Measurements from ENCODE around the gene GIPC2. TPM values are rescaled to one million over a fixed set of nuclear protein-coding genes. Genes with fewer than 3 reads are reported as not detected.
"Not testable (repeated sequence)": the region's sequence is repeated elsewhere in the genome, so short reads cannot be mapped to it uniquely, and the experiment has no call there.

GIPC2 gene
- total RNA-seq, 5 donors from 2014 or later (not counting 1 experiment from before 2014, with no cell fraction given), result 0.09 to 0.19 (median 0.16) TPM

DNA sequence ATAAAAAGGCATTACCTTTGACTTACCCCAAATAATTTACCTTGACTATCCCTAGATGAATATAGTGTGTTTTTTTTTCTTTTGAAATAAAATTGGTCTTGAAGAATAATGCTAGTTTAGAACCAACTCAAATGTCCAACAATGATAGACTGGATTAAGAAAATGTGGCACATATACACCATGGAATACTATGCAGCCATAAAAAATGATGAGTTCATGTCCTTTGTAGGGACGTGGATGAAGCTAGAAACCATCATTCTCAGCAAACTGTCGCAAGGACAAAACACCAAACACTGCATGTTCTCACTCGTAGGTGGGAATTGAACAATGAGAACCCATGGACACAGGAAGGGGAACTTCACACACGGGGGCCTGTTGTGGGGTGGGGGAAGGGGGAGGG is 63.9 kb downstream of the GIPC2 start:
- H3K4me1 Mint-ChIP-seq; H3K27me3 Mint-ChIP-seq; H3K9me3 Mint-ChIP-seq; POLR2A ChIA-PET; CTCF ChIA-PET; H3K27ac ChIP-seq (ENCODE audit: low read length); H3K4me1 ChIP-seq (ENCODE audit: control insufficient read depth in 1 of 2, extremely low read depth in 1 of 2, insufficient read depth in 2 of 2, low read length in 2 of 2); H3K4me3 ChIP-seq (ENCODE audit: control insufficient read depth in 1 of 2, extremely low read depth in 1 of 2, low read length in 1 of 2); H3K36me3 ChIP-seq (ENCODE audit: control insufficient read depth in 2 of 2, extremely low read depth in 1 of 2, insufficient read depth in 1 of 2, low read length in 1 of 2); ATAC-seq (replicated peaks in 1 of 4); H3K9me3 ChIP-seq; H3K36me3 Mint-ChIP-seq; DNase-seq; H3K27me3 ChIP-seq (replicated peaks in 1 of 2; ENCODE audit: control insufficient read depth in 2 of 2, extremely low read depth in 1 of 2, insufficient read depth in 2 of 2, low read length in 1 of 2); H3K27ac Mint-ChIP-seq; H3K4me3 Mint-ChIP-seq: not testable (repeated sequence)
- WGBS (ENCODE audit: insufficient coverage), result no CpG with 5 or more reads among the region's 4 CpGs

DNA sequence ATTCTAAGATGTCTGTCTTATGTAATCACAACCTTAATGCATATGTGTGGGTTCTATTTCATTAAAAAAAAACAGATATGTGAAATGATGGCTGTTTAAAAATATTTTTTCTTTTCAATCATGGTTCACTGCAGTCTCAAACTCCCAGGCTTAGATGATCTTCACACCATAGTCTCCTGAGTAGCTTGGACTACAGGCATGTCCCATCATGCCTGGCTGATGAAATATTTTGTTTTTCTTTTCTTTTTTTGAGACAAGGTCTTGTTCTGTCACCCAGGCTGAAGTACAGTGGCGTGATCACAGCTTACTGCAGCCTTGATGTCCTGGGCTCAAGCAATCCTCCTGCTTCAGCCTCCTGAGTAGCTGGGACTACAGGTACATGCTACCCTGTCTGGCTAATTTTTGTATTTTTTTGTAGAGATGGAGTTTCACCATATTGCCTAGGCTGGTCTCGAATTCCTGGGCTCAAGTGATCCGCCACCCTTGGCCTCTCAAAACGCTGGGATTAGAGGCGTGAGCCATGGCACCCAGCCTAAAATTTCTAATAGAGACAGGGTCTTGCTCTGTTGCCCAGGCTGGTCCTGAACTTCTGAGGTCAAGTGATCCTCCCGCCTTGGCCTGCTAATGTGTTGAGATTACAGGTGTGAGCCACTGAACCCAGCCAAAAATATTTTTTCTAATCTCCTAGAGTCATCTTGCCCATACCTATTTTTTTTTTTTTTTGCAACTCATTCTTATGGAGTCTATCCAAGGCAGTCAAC is 67.6 kb downstream of the GIPC2 start:
- Histone ChIP-seq H3K4me1 (ENCODE audit: control insufficient read depth in 1 of 2, extremely low read depth in 1 of 2, insufficient read depth in 2 of 2, low read length in 2 of 2) (no peaks in the 10 kb centered on the region), H3K9me3 (no peaks in the 10 kb centered on the region), H3K27me3 (replicated peaks in 1 of 2; ENCODE audit: control insufficient read depth in 2 of 2, extremely low read depth in 1 of 2, insufficient read depth in 2 of 2, low read length in 1 of 2) (no peaks in the 10 kb centered on the region), H3K27ac (ENCODE audit: low read length) (no peak overlapping the region), H3K4me3 (ENCODE audit: control insufficient read depth in 1 of 2, extremely low read depth in 1 of 2, low read length in 1 of 2) (no peak overlapping the region), H3K36me3 (ENCODE audit: control insufficient read depth in 2 of 2, extremely low read depth in 1 of 2, insufficient read depth in 1 of 2, low read length in 1 of 2) (no peaks in the 10 kb centered on the region)
- no peaks in the 10 kb centered on the region for H3K36me3 Mint-ChIP-seq
- no peak for DNase-seq
- no peaks in the 10 kb centered on the region for H3K4me1 Mint-ChIP-seq
- H3K4me3 Mint-ChIP-seq, result no peak overlapping the region
- H3K27ac Mint-ChIP-seq, result no peak overlapping the region
- peaks cover 0 to 3% of the 10 kb centered on the region in 2 donors for H3K27me3 Mint-ChIP-seq
- POLR2A ChIA-PET, result interaction anchor here in 1 of 2 donors (0.7 kb wide), 1 partner anchor 32 kb away, joined by 4 read pairs; no protein-coding TSS in a partner anchor
- no peak for ATAC-seq (replicated peaks in 1 of 4)
- CTCF ChIA-PET, result interaction anchor here (0.7 to 2.2 kb wide), 10 partner anchors 8 to 1875 kb away, joined by 3 to 18 read pairs (median 5); partner anchors contain the start of gene DNAJB4 (in 2 of the 2)
- 96% methylated on average over 5 of the region's 6 CpGs for WGBS (ENCODE audit: insufficient coverage)
- H3K9me3 Mint-ChIP-seq, result no peaks in the 10 kb centered on the region

DNA sequence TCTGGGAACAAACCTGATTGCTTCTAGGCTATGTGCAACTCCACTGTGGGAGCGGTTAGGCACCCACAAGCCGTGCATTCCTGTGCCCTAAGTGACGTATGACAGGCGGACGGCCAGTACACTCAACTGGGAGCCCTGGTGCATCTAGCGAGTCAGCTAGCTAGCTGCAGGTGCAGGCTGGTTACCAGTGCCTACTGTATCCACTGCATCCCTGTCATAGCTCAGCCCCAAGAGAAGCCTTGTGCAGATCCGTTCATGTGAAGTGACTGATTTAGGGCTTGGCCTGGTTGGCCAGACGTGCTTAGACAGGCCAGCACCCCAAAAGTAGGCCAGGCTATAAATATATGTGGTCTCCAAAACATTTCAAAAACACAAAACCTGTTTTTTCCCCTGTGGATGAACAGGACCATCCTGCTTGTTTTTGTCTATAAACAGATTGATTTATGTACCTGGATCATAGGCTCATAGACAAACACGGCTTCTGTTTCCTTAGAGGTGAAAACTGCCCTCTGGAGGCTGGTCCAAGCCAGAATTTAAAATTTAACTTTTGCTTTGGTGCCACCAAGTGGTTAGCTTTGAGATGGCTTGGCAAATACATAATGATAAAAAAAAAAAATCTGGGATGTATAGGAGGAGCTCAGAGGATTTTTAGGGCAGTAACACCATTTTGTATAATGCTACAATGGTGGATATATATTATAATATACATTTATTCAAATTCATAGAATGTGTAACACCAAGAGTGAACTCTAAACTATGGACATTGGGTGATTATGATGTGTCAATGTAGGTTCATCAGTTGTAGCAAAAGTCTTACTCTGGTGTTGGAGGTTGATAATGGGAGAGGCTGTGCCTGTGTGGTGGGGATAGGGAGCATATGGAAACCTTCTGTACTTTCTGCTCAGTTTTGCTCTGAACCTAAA is 68.5 kb downstream of the GIPC2 start:
- WGBS (ENCODE audit: insufficient coverage), result 92% methylated on average over 8 of the region's 9 CpGs
- H3K36me3 ChIP-seq (ENCODE audit: control insufficient read depth in 2 of 2, extremely low read depth in 1 of 2, insufficient read depth in 1 of 2, low read length in 1 of 2), result no peaks in the 10 kb centered on the region
- no peaks in the 10 kb centered on the region for H3K9me3 ChIP-seq
- H3K4me3 Mint-ChIP-seq, result no peak overlapping the region
- ChIA-PET POLR2A (interaction anchor here (0.5 to 1.1 kb wide), 4 partner anchors 33 to 134 kb away, joined by 3 to 5 read pairs (median 4); partner anchors contain the start of gene DNAJB4 (in 1 of the 2)), CTCF (interaction anchor here (0.6 to 2.2 kb wide), 33 partner anchors 9 to 1876 kb away, joined by 3 to 18 read pairs (median 4); partner anchors contain the start of genes DNAJB4 (in 2 of the 2), FUBP1 (in 1 of the 2) and MIGA1 (in 1 of the 2))
- no peak overlapping the region for H3K27ac ChIP-seq (ENCODE audit: low read length)
- DNase-seq (peak; percentile 3 to 77 (median 41)), ATAC-seq (replicated peaks in 1 of 4) (peak; percentile 79 to 90 (median 84))
- H3K4me3 ChIP-seq (ENCODE audit: control insufficient read depth in 1 of 2, extremely low read depth in 1 of 2, low read length in 1 of 2), result no peak overlapping the region
- H3K27ac Mint-ChIP-seq, result no peak overlapping the region
- H3K4me1 ChIP-seq (ENCODE audit: control insufficient read depth in 1 of 2, extremely low read depth in 1 of 2, insufficient read depth in 2 of 2, low read length in 2 of 2), result no peaks in the 10 kb centered on the region
- no peaks in the 10 kb centered on the region for H3K4me1 Mint-ChIP-seq
- no peaks in the 10 kb centered on the region for H3K9me3 Mint-ChIP-seq
- peaks cover 0 to 3% of the 10 kb centered on the region in 2 donors for H3K27me3 Mint-ChIP-seq
- no peaks in the 10 kb centered on the region for H3K36me3 Mint-ChIP-seq
- H3K27me3 ChIP-seq (replicated peaks in 1 of 2; ENCODE audit: control insufficient read depth in 2 of 2, extremely low read depth in 1 of 2, insufficient read depth in 2 of 2, low read length in 1 of 2), result no peaks in the 10 kb centered on the region

DNA sequence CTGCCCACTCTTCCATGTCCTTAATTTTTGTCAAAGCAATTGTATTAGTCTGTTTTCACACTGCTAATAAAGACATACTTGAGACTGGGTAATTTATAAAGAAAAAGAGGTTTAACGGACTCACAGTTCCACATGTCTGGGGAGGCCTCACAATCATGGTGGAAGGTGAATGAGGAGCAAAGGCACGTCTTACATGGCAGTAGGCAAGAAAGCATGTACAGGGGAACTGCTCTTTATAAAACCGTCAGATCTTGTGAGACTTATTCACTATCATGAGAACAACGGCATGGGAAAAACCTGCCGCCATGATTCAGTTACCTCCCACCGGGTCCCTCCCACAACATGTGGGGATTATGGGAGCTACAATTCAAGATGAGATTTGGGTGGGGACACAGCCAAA is 74.7 kb downstream of the GIPC2 start:
- 96% methylated on average over 4 of the region's 6 CpGs for WGBS (ENCODE audit: insufficient coverage)
- H3K27me3 ChIP-seq (replicated peaks in 1 of 2; ENCODE audit: control insufficient read depth in 2 of 2, extremely low read depth in 1 of 2, insufficient read depth in 2 of 2, low read length in 1 of 2); H3K36me3 ChIP-seq (ENCODE audit: control insufficient read depth in 2 of 2, extremely low read depth in 1 of 2, insufficient read depth in 1 of 2, low read length in 1 of 2); ATAC-seq (replicated peaks in 1 of 4); H3K9me3 ChIP-seq; H3K4me1 ChIP-seq (ENCODE audit: control insufficient read depth in 1 of 2, extremely low read depth in 1 of 2, insufficient read depth in 2 of 2, low read length in 2 of 2); H3K4me1 Mint-ChIP-seq; H3K4me3 ChIP-seq (ENCODE audit: control insufficient read depth in 1 of 2, extremely low read depth in 1 of 2, low read length in 1 of 2); H3K9me3 Mint-ChIP-seq; H3K36me3 Mint-ChIP-seq; DNase-seq; H3K4me3 Mint-ChIP-seq; H3K27me3 Mint-ChIP-seq; H3K27ac ChIP-seq (ENCODE audit: low read length); H3K27ac Mint-ChIP-seq: not testable (repeated sequence)
- POLR2A ChIA-PET, result interaction anchor here in 1 of 2 donors (0.9 kb wide), 1 partner anchor 205 kb away, joined by 3 read pairs; no protein-coding TSS in a partner anchor
- CTCF ChIA-PET, result interaction anchor here (0.6 to 0.7 kb wide), 2 partner anchors 11 to 806 kb away, joined by 3 to 6 read pairs; no protein-coding TSS in a partner anchor

DNA sequence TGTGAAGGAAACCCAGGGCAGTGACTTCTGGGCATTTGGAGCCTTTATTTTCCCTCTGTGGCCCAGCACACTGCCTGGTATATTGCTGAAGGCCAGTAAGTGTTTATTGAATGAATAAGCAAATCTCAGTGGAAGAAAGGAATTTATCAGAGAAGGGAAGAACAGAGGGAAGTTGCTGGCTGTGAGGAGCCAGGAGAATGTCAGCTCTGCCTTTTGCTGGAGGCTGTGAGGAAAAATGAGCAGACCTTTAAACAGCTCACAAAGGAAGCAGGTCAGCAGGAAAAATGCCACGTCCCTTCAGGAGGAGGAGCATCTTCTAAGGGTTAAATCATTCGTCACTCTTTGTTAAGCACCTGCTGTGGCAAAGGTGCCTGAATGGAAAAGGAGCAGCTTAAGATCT is 75.9 kb downstream of the GIPC2 start:
- no CpG with 5 or more reads among the region's 2 CpGs for WGBS (ENCODE audit: insufficient coverage)
- Mint-ChIP-seq H3K9me3 (no peaks in the 10 kb centered on the region), H3K4me3 (no peak overlapping the region), H3K4me1 (no peaks in the 10 kb centered on the region), H3K36me3 (no peaks in the 10 kb centered on the region), H3K27me3 (no peaks in the 10 kb centered on the region), H3K27ac (no peak overlapping the region)
- ChIA-PET CTCF (interaction anchor here in 1 of 2 donors (0.6 kb wide), 1 partner anchor 188 kb away, joined by 3 read pairs; no protein-coding TSS in a partner anchor), POLR2A (no interaction called here)
- no peaks in the 10 kb centered on the region for H3K27me3 ChIP-seq (replicated peaks in 1 of 2; ENCODE audit: control insufficient read depth in 2 of 2, extremely low read depth in 1 of 2, insufficient read depth in 2 of 2, low read length in 1 of 2)
- no peaks in the 10 kb centered on the region for H3K9me3 ChIP-seq
- DNase-seq (no peak), ATAC-seq (replicated peaks in 1 of 4) (no peak)
- H3K36me3 ChIP-seq (ENCODE audit: control insufficient read depth in 2 of 2, extremely low read depth in 1 of 2, insufficient read depth in 1 of 2, low read length in 1 of 2), result no peaks in the 10 kb centered on the region
- H3K4me1 ChIP-seq (ENCODE audit: control insufficient read depth in 1 of 2, extremely low read depth in 1 of 2, insufficient read depth in 2 of 2, low read length in 2 of 2), result no peaks in the 10 kb centered on the region
- H3K27ac ChIP-seq (ENCODE audit: low read length), result no peak overlapping the region
- no peak overlapping the region for H3K4me3 ChIP-seq (ENCODE audit: control insufficient read depth in 1 of 2, extremely low read depth in 1 of 2, low read length in 1 of 2)

DNA sequence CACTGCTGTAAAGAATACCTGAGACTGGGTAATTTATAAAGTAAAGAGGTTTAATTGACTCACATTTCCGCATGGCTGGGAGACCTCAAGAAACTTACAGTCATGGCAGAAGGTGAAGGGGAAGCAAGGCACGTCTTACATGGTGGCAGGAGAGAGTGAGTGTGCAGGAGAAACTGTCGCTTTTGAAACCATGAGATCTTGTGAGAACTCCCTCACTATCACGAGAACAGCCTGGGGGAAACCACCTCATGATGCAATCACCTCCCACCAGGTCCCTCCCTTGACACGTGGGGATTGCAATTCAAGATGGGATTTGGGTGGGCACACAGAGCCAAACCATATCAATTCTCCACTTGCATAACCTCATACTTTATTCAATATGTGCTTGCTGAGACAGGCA is 76.6 kb downstream of the GIPC2 start:
- no peak overlapping the region for H3K27ac Mint-ChIP-seq
- no peaks in the 10 kb centered on the region for H3K9me3 ChIP-seq
- WGBS (ENCODE audit: insufficient coverage), result 83% methylated on average over 1 of the region's 5 CpGs
- H3K36me3 Mint-ChIP-seq, result no peaks in the 10 kb centered on the region
- no peak overlapping the region for H3K4me3 ChIP-seq (ENCODE audit: control insufficient read depth in 1 of 2, extremely low read depth in 1 of 2, low read length in 1 of 2)
- H3K4me3 Mint-ChIP-seq, result no peak overlapping the region
- H3K4me1 ChIP-seq (ENCODE audit: control insufficient read depth in 1 of 2, extremely low read depth in 1 of 2, insufficient read depth in 2 of 2, low read length in 2 of 2), result no peaks in the 10 kb centered on the region
- H3K9me3 Mint-ChIP-seq, result no peaks in the 10 kb centered on the region
- DNase-seq (no peak), ATAC-seq (replicated peaks in 1 of 4) (no peak)
- no peaks in the 10 kb centered on the region for H3K27me3 ChIP-seq (replicated peaks in 1 of 2; ENCODE audit: control insufficient read depth in 2 of 2, extremely low read depth in 1 of 2, insufficient read depth in 2 of 2, low read length in 1 of 2)
- POLR2A ChIA-PET, result interaction anchor here in 1 of 2 donors (0.5 kb wide), 1 partner anchor 72 kb away, joined by 3 read pairs; no protein-coding TSS in a partner anchor
- CTCF ChIA-PET, result interaction anchor here in 1 of 2 donors (0.6 kb wide), 1 partner anchor 187 kb away, joined by 3 read pairs; no protein-coding TSS in a partner anchor
- H3K27me3 Mint-ChIP-seq, result no peaks in the 10 kb centered on the region
- no peak overlapping the region for H3K27ac ChIP-seq (ENCODE audit: low read length)
- no peaks in the 10 kb centered on the region for H3K4me1 Mint-ChIP-seq
- no peaks in the 10 kb centered on the region for H3K36me3 ChIP-seq (ENCODE audit: control insufficient read depth in 2 of 2, extremely low read depth in 1 of 2, insufficient read depth in 1 of 2, low read length in 1 of 2)
